Stimulated activated CD8-positive, alpha-beta memory T cell treated with anti-CD3 and anti-CD28 coated beads, Interleukin-12 subunit alpha, Interleukin-12 subunit beta, amount 100 ng/mL, for 24 hours (primary cell): ENCODE results near the gene SERINC1.

Experiments used
- DNase-seq: peaks from one replicate; pipeline ENCODE4 v3.0.0-alpha.2; 2020; ENCODE audit errors: extremely low read depth

The SERINC1 gene

DNA sequence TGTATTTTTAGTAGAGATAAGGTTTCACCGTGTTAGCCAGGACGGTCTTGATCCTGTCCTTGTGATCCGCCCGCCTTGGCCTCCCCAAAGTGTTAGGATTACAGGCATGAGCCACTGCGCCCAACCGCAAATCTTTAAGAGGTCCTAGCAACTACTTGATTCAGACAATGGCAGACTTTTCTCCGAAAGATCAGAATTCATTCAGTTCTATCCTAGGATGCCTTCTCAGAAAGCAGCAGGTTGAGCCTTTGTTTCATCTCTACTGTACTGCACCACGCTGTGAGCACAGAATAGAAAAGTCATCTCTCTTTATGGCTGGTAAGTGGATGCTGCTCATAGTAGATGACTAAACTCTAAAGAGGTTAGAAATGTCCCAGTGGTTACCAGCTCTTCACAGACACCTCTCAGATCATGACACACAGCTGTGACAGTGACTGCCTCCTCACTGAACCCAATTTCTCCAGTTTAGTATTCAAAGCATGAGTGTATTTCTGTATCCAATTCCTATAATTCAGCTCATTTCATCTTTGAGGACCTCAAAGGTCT lies 78.2 kb downstream of the SERINC1 start:
- DNase-seq: no peak
